H1 (cell line): ENCODE data around the gene POLE3. TPM values are rescaled to one million over a fixed set of nuclear protein-coding genes. Genes with fewer than 3 reads are reported as not detected.

ENCODE experiments used
- CTCF ChIA-PET: fragments of 300-600 bp; sonication (Branson Sonifier 250); formaldehyde crosslinking; loops from one replicate; lab custom pipeline; 2021; ENCODE audit not compliant: partially characterized antibody; lab: Charles Lee
- POLR2A ChIA-PET: fragments of 300-600 bp; sonication (Branson Sonifier 250); formaldehyde crosslinking; loops from one replicate; lab custom pipeline; 2021; ENCODE audit warnings: inconsistent platforms; ENCODE audit not compliant: partially characterized antibody; lab: Charles Lee
- DNase-seq, 2 experiments: peaks; one replicate each; pipeline versions ENCODE4 v3.0.0 to v3.0.0-alpha.2; 2010 to 2022; ENCODE audit warnings: low spot score in 2 of 2, low read depth in 1 of 2, mixed read lengths in 1 of 2
- FAIRE-seq: peaks from 2 replicates; lab custom pipeline; 2011; peaks lifted over from hg19 to GRCh38; lab: Jason Lieb, UNC
- H2AFZ ChIP-seq: 2 replicates; pipeline ENCODE4 v1.8.1; 2012; ENCODE audit warnings: low read length, inconsistent platforms
- H2AK5ac ChIP-seq: 2 replicates; pipeline ENCODE4 v1.6.1; 2013; ENCODE audit warnings: low read depth, low read length
- H2BK120ac ChIP-seq: replicated peaks from 2 replicates; pipeline ENCODE3; 2013; ENCODE audit warnings: low read depth, low read length, inconsistent platforms
- H2BK12ac ChIP-seq: 2 replicates; pipeline ENCODE4 v1.6.1; 2013; ENCODE audit warnings: low read depth, low read length
- H2BK15ac ChIP-seq: 2 replicates; pipeline ENCODE4 v1.6.1; 2013; ENCODE audit warnings: low read length
- H2BK20ac ChIP-seq: 2 replicates; pipeline ENCODE4 v1.6.1; 2013; ENCODE audit warnings: low read length
- H2BK5ac ChIP-seq: 2 replicates; pipeline ENCODE4 v1.6.1; 2013; ENCODE audit warnings: low read depth, low read length
- H3K14ac ChIP-seq: 2 replicates; pipeline ENCODE4 v1.6.1; 2013; ENCODE audit warnings: inconsistent platforms; ENCODE audit not compliant: insufficient read length
- H3K18ac ChIP-seq: 2 replicates; pipeline ENCODE4 v1.6.1; 2013; ENCODE audit warnings: low read length; ENCODE audit errors: extremely low read depth
- H3K23ac ChIP-seq: 2 replicates; pipeline ENCODE4 v1.6.1; 2013; ENCODE audit warnings: inconsistent platforms; ENCODE audit not compliant: insufficient read length
- H3K23me2 ChIP-seq: 2 replicates; pipeline ENCODE4 v1.6.1; 2013; ENCODE audit warnings: low read depth, low read length
- H3K27ac ChIP-seq: 2 replicates; pipeline ENCODE4 v1.6.1; 2011; ENCODE audit warnings: low read depth, low read length, inconsistent platforms
- H3K27me3 ChIP-seq, 4 experiments: replicated peaks in 1 of 4; 1 replicate in 1 of 4; 2 replicates in 3 of 4; pipeline versions ENCODE4 v1.6.1 to v1.8.1; 2011 to 2013; ENCODE audit warnings: low read length in 3 of 4, mild to moderate bottlenecking in 3 of 4, inconsistent platforms in 2 of 4, mixed read lengths in 2 of 4, moderate library complexity in 1 of 4; ENCODE audit not compliant: control insufficient read depth in 3 of 4, insufficient read depth in 3 of 4; ENCODE audit errors: extremely low read depth in 1 of 4
- H3K36me3 ChIP-seq, 4 experiments: 2 replicates each; pipeline versions ENCODE4 v1.6.1 to v1.8.1; 2011 to 2013; ENCODE audit warnings: mild to moderate bottlenecking in 4 of 4, low read length in 3 of 4, moderate library complexity in 2 of 4, control low read depth in 1 of 4, inconsistent platforms in 1 of 4; ENCODE audit not compliant: insufficient read depth in 4 of 4, control insufficient read depth in 2 of 4
- H3K4ac ChIP-seq: replicated peaks from 2 replicates; pipeline ENCODE3; 2013; ENCODE audit warnings: low read length, low read depth, mixed read lengths, inconsistent platforms; ENCODE audit not compliant: insufficient read length
- H3K4me1 ChIP-seq, 4 experiments: replicated peaks in 1 of 4; 1 replicate in 1 of 4; 2 replicates in 3 of 4; pipeline versions ENCODE4 v1.6.1 to v1.8.1; 2011 to 2013; ENCODE audit warnings: low read length in 3 of 4, inconsistent platforms in 2 of 4, mixed read lengths in 1 of 4; ENCODE audit not compliant: insufficient read depth in 4 of 4, control insufficient read depth in 3 of 4
- H3K4me2 ChIP-seq, 2 experiments: 2 replicates each; pipeline versions ENCODE4 v1.6.1 to v1.8.1; 2011 to 2013; ENCODE audit warnings: low read depth in 2 of 2, low read length in 2 of 2, control low read depth in 1 of 2, inconsistent platforms in 1 of 2, mild to moderate bottlenecking in 1 of 2; ENCODE audit not compliant: insufficient read depth in 1 of 2
- H3K4me3 ChIP-seq, 4 experiments: fragments of 200-600, 300-600 bp in 1 of 4; sonication (generic), shearing (Covaris generic), sonication (Bioruptor Twin) in 1 of 4; 2 replicates each; pipeline versions ENCODE4 v1.5.1 to v1.8.1; 2011 to 2016; ENCODE audit warnings: low read length in 4 of 4, low read depth in 3 of 4, control low read depth in 2 of 4, inconsistent platforms in 2 of 4, mild to moderate bottlenecking in 2 of 4, mixed read lengths in 1 of 4, moderate library complexity in 1 of 4; ENCODE audit not compliant: insufficient read depth in 2 of 4; ENCODE audit errors: extremely low read depth in 1 of 4
- H3K56ac ChIP-seq: replicated peaks from 2 replicates; pipeline ENCODE3; 2013; ENCODE audit warnings: low read depth, mild to moderate bottlenecking, mixed read lengths, low read length, inconsistent platforms; ENCODE audit not compliant: insufficient read length
- H3K79me1 ChIP-seq: 2 replicates; pipeline ENCODE4 v1.6.1; 2013; ENCODE audit warnings: low read depth, low read length, control low read depth
- H3K79me2 ChIP-seq, 2 experiments: 2 replicates each; pipeline versions ENCODE4 v1.6.1 to v1.8.1; 2012 to 2013; ENCODE audit warnings: low read length in 2 of 2, mild to moderate bottlenecking in 2 of 2, inconsistent platforms in 1 of 2; ENCODE audit not compliant: insufficient read depth in 2 of 2, control insufficient read depth in 1 of 2
- H3K9ac ChIP-seq, 4 experiments: replicated peaks in 1 of 4; 1 replicate in 1 of 4; 2 replicates in 3 of 4; pipeline versions ENCODE4 v1.6.1 to v1.8.1; 2011 to 2013; ENCODE audit warnings: low read depth in 3 of 4, low read length in 3 of 4, control low read depth in 2 of 4, mild to moderate bottlenecking in 2 of 4, moderate library complexity in 2 of 4, inconsistent platforms in 1 of 4; ENCODE audit errors: extremely low read depth in 1 of 4
- H3K9me3 ChIP-seq, 2 experiments: 2 replicates each; pipeline versions ENCODE4 v1.6.1 to v1.8.1; 2012 to 2013; ENCODE audit warnings: mild to moderate bottlenecking in 2 of 2, moderate library complexity in 2 of 2, control low read depth in 1 of 2, inconsistent platforms in 1 of 2, low read depth in 1 of 2, low read length in 1 of 2, mixed read lengths in 1 of 2; ENCODE audit not compliant: insufficient read depth in 2 of 2
- H4K20me1 ChIP-seq, 2 experiments: replicated peaks in 1 of 2; 2 replicates each; pipeline versions ENCODE3 to v1.8.1; 2011 to 2013; ENCODE audit warnings: inconsistent platforms in 2 of 2, low read length in 2 of 2, mild to moderate bottlenecking in 1 of 2; ENCODE audit not compliant: insufficient read depth in 2 of 2, control insufficient read depth in 1 of 2
- H4K5ac ChIP-seq: 2 replicates; pipeline ENCODE4 v1.6.1; 2013; ENCODE audit warnings: low read length, low read depth, mixed read lengths, inconsistent platforms; ENCODE audit not compliant: insufficient read length
- H4K8ac ChIP-seq: 2 replicates; pipeline ENCODE4 v1.8.0; 2013; ENCODE audit warnings: mild to moderate bottlenecking, moderate library complexity, low read length, inconsistent platforms; ENCODE audit not compliant: insufficient read depth; ENCODE audit errors: extremely low read depth
- H4K91ac ChIP-seq: replicated peaks from 2 replicates; pipeline ENCODE3; 2013; ENCODE audit warnings: low read length, mixed read lengths, inconsistent platforms; ENCODE audit not compliant: insufficient read length
- BCL11A ChIP-seq, 2 experiments: IDR thresholded peaks; one replicate each; pipeline ENCODE4 v1.6.1; 2011; ENCODE audit warnings: low read depth in 2 of 2, low read length in 2 of 2, mild to moderate bottlenecking in 2 of 2
- CEBPB ChIP-seq: IDR thresholded peaks from 2 replicates; pipeline ENCODE4 v1.6.1; 2012; ENCODE audit warnings: low read depth, low read length
- CHD1 ChIP-seq: IDR thresholded peaks from 2 replicates; pipeline ENCODE4 v1.6.1; 2012; ENCODE audit warnings: low read depth, low read length, improper control_type of control experiment
- CHD2 ChIP-seq: IDR thresholded peaks from 2 replicates; pipeline ENCODE4 v1.6.1; 2012; ENCODE audit warnings: low read length, improper control_type of control experiment
- GABPA ChIP-seq: IDR thresholded peaks from 2 replicates; pipeline ENCODE4 v1.6.1; 2011; ENCODE audit warnings: mild to moderate bottlenecking, low read length, moderate library complexity, borderline replicate concordance; ENCODE audit not compliant: insufficient read depth
- MAFK ChIP-seq: IDR thresholded peaks from 2 replicates; pipeline ENCODE4 v1.6.1; 2012; ENCODE audit warnings: low read depth, mild to moderate bottlenecking, improper control_type of control experiment, low read length
- POLR2A ChIP-seq, 2 experiments: IDR thresholded peaks; 1 replicate in 1 of 2; 2 replicates in 1 of 2; pipeline ENCODE4 v1.6.1; 2011; ENCODE audit warnings: low read depth in 2 of 2, low read length in 2 of 2, mild to moderate bottlenecking in 2 of 2; ENCODE audit errors: control extremely low read depth in 1 of 2
- RAD21 ChIP-seq, 2 experiments: IDR thresholded peaks in 1 of 2; conservative IDR thresholded peaks in 1 of 2; 2 replicates each; pipeline ENCODE4 v1.6.1; 2011; ENCODE audit warnings: low read depth in 2 of 2, low read length in 2 of 2, improper control_type of control experiment in 1 of 2, inconsistent platforms in 1 of 2, mild to moderate bottlenecking in 1 of 2, moderate library complexity in 1 of 2
- RXRA ChIP-seq: IDR thresholded peaks from 2 replicates; pipeline ENCODE4 v1.6.1; 2011; ENCODE audit warnings: low read depth, mild to moderate bottlenecking, low read length, moderate library complexity; ENCODE audit not compliant: insufficient read depth
- SIRT6 ChIP-seq: IDR thresholded peaks from one replicate; pipeline ENCODE4 v1.7.1; 2012; ENCODE audit warnings: low read length, inconsistent platforms
- SP1 ChIP-seq: IDR thresholded peaks from 2 replicates; pipeline ENCODE4 v1.6.1; 2011; ENCODE audit warnings: low read depth, low read length
- SRF ChIP-seq: IDR thresholded peaks from 2 replicates; pipeline ENCODE4 v1.6.1; 2011; ENCODE audit warnings: mild to moderate bottlenecking, low read depth, low read length, moderate library complexity
- WGBS, 2 experiments: shearing (Covaris generic) in 1 of 2; methylation state at CpG; one replicate each; pipeline versions ENCODE4 v1.1.6 to v1.1.7; 2013 to 2015; ENCODE audit warnings: low lambda C conversion rate in 2 of 2, mixed read lengths in 2 of 2, inconsistent platforms in 1 of 2, low coverage in 1 of 2, missing lambda C conversion rate in 1 of 2; ENCODE audit not compliant: insufficient replicate concordance in 2 of 2, insufficient coverage in 1 of 2, insufficient read length in 1 of 2; ENCODE audit errors: extremely low coverage in 1 of 2, missing lambda C conversion rate in 1 of 2; 5-methylcytosine and 5-hydroxymethylcytosine counted together
- polyA plus RNA-seq, 7 experiments: library from polyadenylated mRNA; depleted of rRNA in 3 of 7; stranded (reverse) in 5 of 7; unstranded in 2 of 7; fragments of >200 nt in 5 of 7; fragments of 200-250 nt in 2 of 7; gene quantifications; 1 replicate in 5 of 7; 2 replicates in 1 of 7; 4 replicates in 1 of 7; pipeline versions ENCODE4 v1.2.1 to v1.2.3, GENCODE V29; 2011 to 2013; ENCODE audit warnings: missing spikeins in 2 of 7, mixed read lengths in 2 of 7
- total RNA-seq: library from RNA; stranded (reverse); fragmentation: NEBNext Ultra II Directional; extraction: Animal tissue kit (Norgen Biotek cat#: 25700); gene quantifications from 2 replicates; pipeline ENCODE4 v1.2.1, GENCODE V29; 2021

POLE3 gene
- total and polyA plus RNA-seq, 2 of the 8 experiments (the other 6 are each of a cell fraction or from before 2014, with no cell fraction given), result 52.7 to 77.3 TPM

GRCh38 chr9:113456235-113456634 is 45.8 kb upstream of the POLE3 start:
- H3K23me2 ChIP-seq, result no peaks in the 10 kb centered on the region; the same call in 1 of the 2 replicates
- H2AK5ac ChIP-seq, result no peak overlapping the region
- 96% methylated on average over 2 of the region's 2 CpGs; no CpG with 5 or more reads in 1 of the 2 experiments for WGBS, 2 experiments
- H3K56ac ChIP-seq, result no peak overlapping the region
- no peaks in the 10 kb centered on the region for H3K79me1 ChIP-seq
- H4K20me1 ChIP-seq, result no peaks in the 10 kb centered on the region
- no peak overlapping the region for H4K8ac ChIP-seq
- H3K4me3 ChIP-seq, result no peak overlapping the region
- DNase-seq (no peak), FAIRE-seq (no peak)
- H3K27me3 ChIP-seq, result no peaks in the 10 kb centered on the region
- H3K27ac ChIP-seq, result no peak overlapping the region
- H2BK20ac ChIP-seq, result no peak overlapping the region; the same call in 1 of the 2 replicates
- no peak overlapping the region for H4K5ac ChIP-seq
- no peak overlapping the region for H3K4ac ChIP-seq
- H3K9ac ChIP-seq, result no peak overlapping the region
- H3K4me2 ChIP-seq, result no peak overlapping the region
- no peak overlapping the region for H2BK5ac ChIP-seq
- H3K14ac ChIP-seq, result no peak overlapping the region
- no peak overlapping the region for H2BK120ac ChIP-seq
- ChIA-PET CTCF (interaction anchor here (1.4 to 2.4 kb wide), 2 partner anchors 10 to 136 kb away, joined by 9 to 12 read pairs; no protein-coding TSS in a partner anchor), POLR2A (interaction anchor here (1.3 kb wide), 1 partner anchor 10 kb away, joined by 3 read pairs; no protein-coding TSS in a partner anchor)
- H4K91ac ChIP-seq, result no peak overlapping the region
- peak overlapping the region; percentile 29; the same call in 1 of the 2 replicates for H2BK12ac ChIP-seq
- no peaks in the 10 kb centered on the region for H3K79me2 ChIP-seq
- no peaks in the 10 kb centered on the region for H3K36me3 ChIP-seq
- 0 out of 2 replicates have a peak overlapping the region, but pooled peaks have one; percentile 25 for H2AFZ ChIP-seq
- H3K4me1 ChIP-seq, result peaks cover 0 to 5% (median 2%) of the 10 kb centered on the region in 4 experiments; a peak in 5 of 7 replicates
- no peak overlapping the region for H3K23ac ChIP-seq
- H2BK15ac ChIP-seq, result no peak overlapping the region
- no peaks in the 10 kb centered on the region for H3K9me3 ChIP-seq
- no peak overlapping the region for H3K18ac ChIP-seq
- TF ChIP-seq CEBPB (no peak), RXRA (no peak), RAD21 (IDR thresholded peaks at IDR 0.05 in 1 of 2, conservative IDR thresholded peaks at IDR 0.05 in 1 of 2; ENCODE audit: low read depth in 2 of 2, low read length in 2 of 2) (no peak), BCL11A (IDR thresholded peaks at IDR 0.05; ENCODE audit: low read depth in 2 of 2, low read length in 2 of 2) (no peak), CHD2 (no peak), MAFK (no peak), POLR2A (IDR thresholded peaks at IDR 0.05; ENCODE audit: control extremely low read depth in 1 of 2, low read depth in 2 of 2, low read length in 2 of 2) (no peak), SIRT6 (no peak), CHD1 (no peak), SRF (no peak), SP1 (no peak), GABPA (no peak)
